ENCODE results near the gene SLC46A1.

The SLC46A1 gene

DNA sequence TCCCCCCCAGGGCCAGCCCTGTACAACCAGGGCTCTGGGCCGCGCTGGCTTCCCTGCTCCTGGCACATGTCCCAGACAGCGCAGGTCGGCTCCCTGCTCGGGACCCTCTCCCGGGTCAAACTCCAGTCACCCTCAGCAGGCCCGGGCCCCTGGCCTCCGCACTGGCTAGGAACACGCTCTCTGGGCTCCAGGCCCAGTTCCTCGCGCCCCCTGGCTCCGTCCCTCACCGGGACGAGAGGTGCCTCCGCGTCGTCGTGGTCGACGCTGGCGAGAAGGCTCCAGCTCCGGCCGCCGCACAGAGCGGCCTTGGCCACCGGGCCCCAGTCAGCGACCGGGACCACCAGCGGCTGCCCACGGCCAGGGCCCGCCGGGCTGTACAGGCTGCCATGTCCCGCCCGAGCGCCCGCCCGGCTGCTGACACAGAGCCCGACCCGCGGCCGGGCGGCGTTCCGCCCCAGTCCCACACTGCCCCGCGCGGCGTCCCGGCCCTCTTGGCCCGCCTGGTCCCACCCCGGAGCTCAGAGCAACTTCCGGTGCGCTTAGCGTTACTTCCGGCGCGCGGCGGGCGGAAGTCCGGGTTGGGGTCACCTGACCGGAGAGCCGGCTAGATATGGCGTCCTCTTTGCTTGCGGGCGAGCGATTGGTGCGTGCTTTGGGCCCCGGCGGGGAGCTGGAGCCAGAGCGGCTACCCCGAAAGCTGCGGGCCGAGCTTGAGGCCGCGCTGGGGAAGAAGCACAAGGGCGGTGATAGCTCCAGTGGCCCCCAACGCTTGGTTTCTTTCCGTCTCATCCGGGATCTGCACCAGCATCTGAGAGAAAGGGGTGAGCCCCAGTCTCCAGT, 48.7 kb downstream of the SLC46A1 start, which contains the start of gene POLDIP2:
Gene POLDIP2 (minus strand): TSS at position 467 of the 840 bp plus-strand sequence. CDS start 79 bp downstream, at position 388.
- peak; percentile 97 for DNase-seq (ENCODE audit: low read depth)

DNA sequence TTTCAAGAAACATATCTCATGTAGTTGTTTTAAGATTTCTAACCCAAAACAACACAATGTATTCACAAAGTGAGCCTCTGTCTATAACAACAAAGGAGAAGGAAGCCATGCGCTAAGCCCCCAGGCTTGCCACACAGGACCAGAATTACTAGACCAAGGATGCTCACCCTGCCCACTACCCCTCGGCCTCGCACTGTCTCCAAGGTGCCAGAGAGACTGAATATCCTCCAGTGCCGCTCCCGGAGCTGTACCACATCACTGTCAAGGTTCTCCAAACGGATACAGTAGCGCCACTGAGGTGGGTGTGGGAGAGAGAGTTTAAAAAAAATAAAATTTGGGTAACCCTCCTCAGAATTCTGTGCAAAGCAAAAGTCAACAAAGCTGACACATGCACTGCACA, 55.7 kb downstream of the SLC46A1 start:
- DNase-seq (ENCODE audit: low read depth) = no peak

DNA sequence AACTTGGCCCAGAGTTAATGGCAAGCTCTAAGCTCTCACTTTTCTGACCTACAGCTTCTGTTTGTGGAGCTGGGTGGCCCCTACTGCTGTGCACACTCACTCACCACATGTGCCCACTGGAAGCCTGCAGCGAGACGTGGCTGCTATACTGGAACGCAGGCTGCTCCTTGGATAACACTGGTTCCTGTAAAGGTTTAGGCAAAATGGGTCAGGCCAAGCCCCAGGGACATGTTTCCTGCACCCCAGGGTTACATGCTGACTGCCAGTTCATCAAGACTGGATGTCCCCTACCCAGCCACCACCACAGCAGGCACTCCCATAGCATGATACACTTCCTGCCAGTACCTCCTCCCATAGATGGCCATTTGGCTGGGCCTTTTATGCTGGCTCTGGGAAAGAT, 57.0 kb downstream of the SLC46A1 start:
- DNase-seq (ENCODE audit: low read depth) = no peak

DNA sequence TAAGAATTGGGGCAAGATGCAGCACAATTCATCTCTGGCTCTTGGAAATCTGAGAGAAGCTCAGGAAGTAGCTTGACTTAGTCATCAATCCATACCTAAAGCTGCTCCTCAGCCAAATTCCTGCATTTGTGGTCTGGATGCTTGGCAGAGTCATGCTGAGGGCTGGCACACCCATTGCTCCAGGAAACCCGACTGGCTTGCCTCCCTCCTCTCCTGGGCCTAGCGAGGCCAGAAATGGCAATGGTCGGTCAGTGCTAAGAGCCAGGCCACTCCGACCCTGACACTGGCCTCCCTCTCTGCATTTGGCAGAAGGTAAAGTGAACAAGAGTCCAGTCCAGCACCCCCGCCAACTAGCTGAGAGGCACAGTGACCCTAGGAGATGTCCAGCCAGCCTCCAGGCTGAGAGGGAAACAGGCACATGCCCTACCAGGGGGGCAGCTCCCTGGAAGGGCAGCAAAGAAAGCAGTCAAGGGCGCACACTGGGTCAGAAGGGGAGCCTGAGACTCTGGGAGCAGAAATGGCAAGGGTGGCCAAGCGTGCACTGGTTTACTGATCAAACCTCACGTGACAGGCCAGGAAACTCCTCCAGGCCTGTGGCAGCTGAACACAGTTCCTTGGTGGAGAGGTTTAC, 58.6 kb downstream of the SLC46A1 start:
- no peak for DNase-seq (ENCODE audit: low read depth)

DNA sequence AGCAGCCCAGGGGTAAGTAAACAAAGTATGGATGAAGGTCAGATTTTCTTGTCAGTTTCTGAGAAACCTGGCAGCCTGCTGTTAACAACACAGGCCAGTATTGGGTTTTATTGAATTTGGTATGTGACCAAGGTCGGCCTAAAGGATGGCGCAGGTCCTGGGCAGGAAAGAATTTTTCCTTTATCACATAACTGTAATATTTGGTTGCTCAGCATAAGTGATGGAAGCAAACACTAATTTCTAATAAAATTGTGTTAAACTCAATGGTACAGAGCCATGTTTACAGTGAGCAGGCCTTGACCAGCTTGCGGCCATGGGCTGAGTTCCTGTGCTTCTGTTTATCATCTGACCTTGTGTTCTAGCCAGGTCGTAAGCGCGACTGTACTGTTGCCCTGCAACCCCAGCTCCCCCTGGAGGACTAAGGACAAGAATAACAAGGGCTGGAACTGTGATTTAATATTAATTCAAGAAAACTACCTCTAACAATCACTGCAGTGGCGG, 59.2 kb downstream of the SLC46A1 start:
- no peak for DNase-seq (ENCODE audit: low read depth)

DNA sequence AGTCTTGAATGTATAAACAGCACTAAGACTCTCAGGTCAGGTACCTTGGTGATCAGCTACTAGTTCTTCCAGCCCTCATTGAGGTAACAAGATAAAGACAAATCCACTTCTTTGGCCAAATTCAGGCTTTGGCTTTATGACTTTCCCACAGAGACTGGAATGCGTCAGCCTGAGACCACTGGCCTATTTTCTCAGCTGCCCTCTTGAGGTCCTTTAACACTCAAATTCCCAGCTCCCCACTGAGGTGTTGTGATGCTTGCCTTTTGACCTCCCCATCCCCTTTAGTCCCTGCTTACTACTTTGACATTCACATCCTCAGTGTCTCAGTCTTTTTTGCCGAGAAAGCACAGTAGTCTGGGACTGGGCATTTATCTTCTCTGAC, 59.8 kb downstream of the SLC46A1 start:
- no peak for DNase-seq (ENCODE audit: low read depth)

DNA sequence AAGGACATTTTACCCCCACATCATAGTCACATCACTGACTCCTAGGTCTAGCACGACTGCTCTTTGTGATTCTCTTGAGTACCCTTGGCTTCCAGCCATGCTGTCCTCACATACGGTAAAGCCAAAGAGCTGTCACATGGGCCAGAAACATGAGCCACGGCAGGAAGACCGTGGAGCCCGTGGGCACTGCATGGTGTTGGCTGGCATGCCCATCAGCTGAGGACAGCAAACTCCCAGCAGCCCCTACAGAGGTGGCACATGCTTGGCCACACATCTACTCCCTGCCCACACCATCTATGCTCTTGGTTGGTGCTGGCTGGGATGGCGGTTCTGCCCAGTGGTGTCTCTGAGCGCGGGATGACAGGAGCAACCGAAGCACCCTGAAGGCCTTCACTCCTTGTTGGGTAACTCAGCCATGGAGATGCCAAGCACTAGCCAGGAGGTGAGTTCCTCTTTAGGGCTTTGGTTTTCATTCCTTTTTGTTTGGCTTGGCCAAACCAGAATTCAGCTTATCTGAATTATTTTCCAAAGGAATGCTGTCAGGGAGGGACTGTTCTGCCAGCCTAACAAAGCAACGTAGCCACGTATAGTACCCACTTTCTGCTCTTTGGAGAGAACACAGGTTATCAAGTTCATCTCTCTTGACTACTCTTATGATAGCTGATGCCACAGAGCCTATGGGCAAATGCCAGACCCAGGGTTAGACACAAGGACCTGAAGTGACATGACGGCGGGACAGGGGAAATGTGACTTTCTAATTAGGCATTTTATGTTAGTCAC, 60.4 kb downstream of the SLC46A1 start:
- DNase-seq (ENCODE audit: low read depth) = no peak
